COLO668 (cell line): Measurements from ENCODE around the gene AKR1C2.
"Not testable (repeated sequence)": the region's sequence is repeated elsewhere in the genome, so short reads cannot be mapped to it uniquely, and the experiment has no call there.

Experiments
- DNase-seq: peaks from one replicate; lab custom pipeline; 2025; ENCODE audit not compliant: unreplicated experiment; lab: John Stamatoyannopoulos, UW

AKR1C2 gene

DNA sequence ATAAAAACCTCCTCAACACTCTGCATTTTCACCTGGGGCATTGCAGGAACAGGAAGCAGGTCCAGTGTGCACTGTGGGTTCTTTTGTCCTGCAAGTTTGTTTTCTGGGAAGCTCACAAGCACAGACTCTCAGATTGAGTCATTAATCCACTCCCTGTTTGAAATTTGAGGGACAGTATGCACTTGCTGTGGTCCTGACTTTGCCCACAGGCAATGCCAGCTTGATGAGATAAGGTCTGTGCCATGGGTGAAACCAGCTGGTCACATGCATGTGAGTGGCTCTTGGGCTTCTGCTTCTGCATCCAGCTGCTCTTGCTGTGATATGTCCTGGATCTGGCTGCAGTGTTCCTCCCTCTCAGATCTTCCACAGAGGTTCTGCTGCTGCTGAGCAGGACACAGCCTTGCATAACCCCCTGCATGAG, 21.8 kb upstream of the AKR1C2 start:
- peak; percentile 12 for DNase-seq

DNA sequence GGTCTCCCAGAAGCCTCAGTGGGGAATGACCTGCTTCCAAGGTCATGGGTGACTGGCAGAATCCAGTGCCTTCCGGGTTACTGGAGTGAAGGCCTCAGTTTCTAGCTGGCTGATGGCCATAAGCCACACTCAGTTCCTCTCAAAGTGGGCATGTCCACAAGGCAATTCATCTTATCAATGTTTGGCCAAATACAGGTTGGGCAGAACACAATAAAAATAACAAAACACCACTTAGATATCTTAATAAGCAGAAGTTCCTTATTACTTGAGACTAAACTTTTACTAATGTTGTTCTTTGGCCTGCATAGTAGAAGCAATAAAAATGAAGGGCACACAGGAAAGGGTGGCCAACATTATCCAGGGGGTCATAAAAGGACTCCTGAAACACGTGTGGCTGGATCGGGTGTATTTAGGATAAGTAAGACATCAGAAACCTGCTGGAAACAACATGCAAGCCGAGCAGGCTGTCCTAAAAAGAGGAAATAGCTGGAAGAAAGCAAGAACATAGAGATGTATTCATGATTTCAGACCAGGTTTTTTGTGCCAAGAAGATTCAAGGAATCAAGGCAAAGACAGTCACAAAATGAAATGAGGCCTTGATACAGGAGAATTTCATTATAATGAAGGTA, 19.6 kb upstream of the AKR1C2 start:
- no peak for DNase-seq

DNA sequence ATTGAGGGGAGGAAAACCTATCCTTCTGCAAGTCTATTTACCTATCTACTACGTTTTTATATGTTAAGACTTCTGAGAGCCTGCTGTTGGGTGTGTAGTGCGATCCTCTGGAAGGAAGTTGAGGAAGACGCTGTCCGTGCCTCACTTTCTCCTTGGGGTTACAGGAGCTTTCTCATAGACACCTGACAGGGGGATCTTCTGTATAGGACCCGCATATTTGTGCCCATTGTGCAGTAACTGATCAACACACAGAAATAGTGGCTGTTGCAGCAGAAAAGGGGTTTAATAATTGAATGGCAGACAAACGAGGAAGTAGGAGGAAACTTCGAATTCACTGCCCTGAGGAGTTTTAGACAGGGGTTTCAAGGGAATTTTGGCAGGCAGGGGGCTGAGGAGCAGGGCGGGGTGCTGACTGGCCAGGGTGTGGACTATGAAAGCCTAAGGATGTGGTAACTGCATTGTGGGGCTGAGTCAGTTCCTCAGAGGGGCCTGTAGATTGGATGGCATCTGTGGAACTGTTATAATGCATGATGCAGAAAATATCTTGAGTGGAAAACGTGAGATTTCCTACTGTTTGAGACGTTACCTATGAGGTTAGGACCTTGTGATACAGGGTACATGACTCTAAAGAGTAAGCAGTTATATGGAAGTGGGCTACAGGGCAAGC, 18.1 kb upstream of the AKR1C2 start:
- not testable (repeated sequence) for DNase-seq

DNA sequence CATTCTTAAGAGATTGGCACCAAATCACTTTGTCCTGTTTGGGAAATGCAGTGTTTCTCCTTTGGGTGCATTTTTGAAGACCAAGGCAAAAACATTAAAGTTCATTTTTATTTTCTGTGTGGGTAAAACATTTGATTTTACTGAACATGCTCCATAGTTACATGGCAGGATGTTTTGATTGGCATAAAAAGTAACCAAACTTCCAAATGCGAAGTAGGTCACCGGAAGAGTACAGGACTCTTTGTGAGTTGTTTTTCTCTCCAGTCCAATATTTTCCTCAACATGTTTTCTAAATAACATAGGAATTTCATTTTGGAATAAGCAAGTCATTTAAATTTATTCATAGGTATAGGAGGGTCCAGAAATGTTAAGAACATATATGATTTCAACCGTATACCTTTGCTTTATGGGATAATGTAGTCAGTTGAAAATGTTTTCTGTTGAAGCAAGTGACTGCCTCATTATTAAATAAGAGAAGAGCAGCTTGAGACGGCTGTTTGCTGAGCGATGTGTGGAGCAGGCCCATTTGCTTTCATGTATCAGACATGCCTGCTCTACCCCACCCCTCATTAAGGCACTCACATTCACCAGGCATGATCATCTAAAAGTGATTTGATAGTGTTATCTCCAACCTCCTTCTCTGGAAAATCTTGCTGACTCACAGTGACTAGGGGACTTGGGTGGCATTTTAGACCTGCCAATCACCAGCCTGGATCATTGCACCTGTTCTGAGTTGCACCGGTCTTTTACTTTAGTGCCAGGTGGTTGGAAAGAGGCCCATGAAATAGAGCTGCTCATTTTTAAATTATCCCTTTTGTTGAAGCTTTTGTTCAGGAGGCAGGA, 16.3 kb upstream of the AKR1C2 start:
- DNase-seq: peak; percentile 59

DNA sequence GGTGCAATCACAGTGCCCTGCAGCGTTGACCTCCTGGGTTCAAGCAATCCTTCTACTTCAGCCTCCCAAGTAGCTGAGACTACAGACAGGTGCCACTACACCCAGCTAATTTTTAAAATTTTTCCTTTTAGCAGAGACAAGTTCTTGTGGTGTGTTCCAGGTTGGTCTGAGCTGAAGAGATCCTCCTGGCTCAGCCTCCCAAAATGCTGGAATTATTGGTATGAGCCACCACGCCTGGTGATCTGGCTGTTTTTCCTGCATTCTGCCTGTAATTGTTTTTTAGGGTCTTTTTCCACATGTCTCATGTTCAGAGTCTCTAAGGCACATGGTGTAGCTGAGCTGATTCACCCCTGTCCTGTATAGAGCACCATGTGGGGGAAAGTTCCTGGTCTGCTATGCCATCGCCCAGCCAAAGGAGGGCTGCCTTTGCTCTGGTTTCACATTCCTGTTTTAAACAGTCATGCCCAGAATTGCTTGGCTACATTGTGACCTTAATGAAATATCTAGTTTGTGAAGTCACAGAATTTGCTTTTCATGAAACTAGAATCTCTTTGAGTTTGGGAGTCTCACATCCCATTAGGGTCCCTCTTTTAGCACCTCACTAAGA, 15.1 kb upstream of the AKR1C2 start:
- peak; percentile 1 for DNase-seq

DNA sequence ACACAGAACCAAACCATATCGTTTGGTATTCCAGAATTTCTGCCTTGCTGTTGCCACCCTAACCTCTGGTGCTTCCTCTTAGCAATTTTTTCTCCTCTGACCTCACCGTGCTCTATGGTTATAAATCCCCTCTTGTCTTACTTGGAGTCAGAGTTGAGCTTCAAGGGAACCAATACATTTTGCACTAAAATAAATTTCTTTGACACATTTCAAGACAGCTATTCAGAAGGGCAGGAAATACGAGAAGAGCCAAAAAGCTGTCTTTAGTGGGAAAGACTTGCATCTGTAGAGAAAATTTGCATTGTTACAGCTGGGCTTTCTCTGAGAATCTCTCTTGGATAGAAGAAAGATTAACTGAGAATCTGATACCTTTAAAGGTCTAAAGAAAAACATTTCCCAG, 14.5 kb upstream of the AKR1C2 start:
- no peak for DNase-seq

DNA sequence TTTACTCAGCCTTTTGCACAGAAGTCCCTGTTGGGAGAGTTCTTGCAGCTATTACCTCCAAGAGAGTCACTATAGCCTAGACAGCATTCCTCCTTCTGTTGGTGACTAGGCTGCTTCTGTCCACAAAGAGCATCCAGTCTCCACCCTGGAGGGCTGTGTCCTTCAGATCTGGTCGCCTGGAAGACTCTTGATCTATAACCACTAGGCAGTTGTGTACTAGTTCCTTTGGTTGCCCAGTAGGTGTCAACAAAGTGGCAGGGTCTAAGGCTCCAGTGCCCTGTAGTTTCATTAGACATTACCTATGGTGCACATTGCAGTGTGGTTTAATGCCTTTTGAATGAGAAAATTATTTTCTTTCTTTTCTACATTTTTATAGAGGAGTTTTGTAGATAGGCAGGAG, 11.3 kb upstream of the AKR1C2 start:
- no peak for DNase-seq

DNA sequence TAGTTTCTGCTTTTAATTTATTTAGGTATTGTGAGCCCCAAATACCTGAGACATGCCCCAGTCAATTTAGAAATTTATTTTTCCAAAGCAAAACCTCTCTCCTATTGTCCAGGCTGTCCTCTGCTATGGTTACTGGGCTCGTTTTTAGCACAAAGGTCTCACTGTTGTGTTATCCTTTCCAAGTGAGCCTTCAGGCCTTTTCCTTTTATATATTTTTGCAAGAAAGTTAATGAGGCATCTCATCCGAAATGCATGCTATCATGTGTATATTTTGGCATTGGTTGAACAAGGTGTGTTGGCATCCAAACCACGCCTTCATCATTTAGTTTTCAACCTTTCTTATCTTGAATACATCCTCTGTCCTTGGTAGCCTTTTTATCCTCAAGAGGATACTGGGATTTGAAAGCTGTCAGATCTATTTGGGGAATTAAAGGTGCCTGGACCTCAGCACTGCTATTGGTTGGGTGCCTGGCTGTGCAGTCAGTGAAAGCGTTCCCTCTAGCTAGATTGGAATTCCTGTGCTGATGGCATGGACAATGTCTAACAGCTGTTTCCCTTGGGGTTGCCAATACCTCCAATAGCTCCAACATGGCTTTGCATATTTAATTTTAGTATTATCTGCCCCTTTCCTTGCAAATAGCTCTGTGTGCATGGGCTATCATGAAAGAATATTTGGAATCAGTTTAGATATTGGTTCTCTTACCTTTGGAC, 10.7 kb upstream of the AKR1C2 start:
- DNase-seq: not testable (repeated sequence)

DNA sequence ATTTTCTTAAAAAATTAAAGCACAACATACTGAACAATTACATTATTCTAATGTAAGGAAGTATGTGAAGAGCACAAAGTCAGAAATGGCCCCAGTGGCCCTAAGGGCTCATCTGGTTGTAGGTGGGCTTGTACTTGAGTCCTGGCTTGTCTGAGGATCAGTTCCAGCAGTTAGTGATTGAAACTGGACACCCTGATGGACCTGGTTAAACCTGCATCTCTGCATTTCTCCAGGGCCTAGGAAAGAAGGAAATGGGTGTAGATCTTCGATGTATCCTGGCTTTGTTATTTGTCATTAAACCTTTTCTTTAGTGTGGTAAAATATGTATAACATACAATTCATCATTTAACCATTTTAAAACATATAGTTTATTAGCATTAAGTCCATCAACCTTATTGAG, 9.7 kb upstream of the AKR1C2 start:
- no peak for DNase-seq

DNA sequence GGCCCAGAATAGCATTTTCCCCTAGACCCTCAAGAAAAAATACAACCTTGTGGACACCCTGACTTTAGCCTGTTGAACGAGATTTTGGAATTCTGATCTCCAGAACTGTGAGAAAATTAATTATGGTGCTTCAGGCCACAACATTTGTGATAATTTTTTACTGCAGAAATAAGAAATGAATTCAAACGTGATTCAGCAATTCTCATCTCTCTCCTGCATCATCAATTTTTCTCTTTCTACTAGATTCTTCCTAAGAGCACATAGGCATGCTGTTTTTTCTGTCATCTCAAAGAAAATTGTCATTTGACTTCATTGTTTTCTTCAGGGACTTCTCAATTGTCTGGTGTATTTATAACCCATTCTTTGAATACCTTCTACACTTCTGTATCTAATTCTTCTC, 8.9 kb upstream of the AKR1C2 start:
- DNase-seq: no peak

DNA sequence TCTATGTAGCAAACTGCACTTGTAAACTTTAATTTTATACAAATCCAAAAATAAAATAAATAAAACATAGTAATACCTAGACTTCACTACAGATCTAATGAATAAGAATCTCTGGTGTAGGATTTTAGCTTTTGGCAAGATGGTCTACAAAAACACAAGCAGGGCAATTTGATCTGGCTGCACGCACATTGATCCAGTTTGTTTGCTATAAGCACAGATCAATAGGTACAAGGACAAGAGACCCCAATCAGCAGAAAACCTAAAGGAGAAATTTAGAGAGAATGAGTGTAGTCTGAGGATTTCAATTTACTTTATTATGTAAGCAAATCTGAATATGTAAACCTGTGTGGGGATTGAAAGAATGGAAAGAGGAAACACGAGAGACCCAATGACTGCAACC, 7.7 kb upstream of the AKR1C2 start:
- DNase-seq: not testable (repeated sequence)

DNA sequence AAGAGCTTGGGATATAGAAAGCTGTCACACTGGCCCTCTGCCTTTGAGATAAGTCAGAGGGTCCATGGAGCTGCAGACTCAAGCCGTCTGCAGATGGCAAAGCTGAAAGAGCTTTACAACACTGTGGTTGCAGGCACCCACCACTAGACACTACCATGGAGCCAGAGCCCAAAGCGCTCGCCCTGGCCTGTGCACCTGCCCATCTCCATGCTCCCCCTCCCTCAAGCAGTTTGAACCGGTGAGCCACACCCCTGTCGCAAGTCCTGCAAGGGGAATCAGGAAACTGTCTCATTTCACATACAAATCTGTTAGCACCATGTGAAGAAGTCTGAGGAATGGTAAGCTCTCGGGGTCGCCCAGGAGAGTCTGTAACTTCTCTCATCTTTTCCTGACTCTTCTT, 6.4 kb upstream of the AKR1C2 start:
- DNase-seq: not testable (repeated sequence)

DNA sequence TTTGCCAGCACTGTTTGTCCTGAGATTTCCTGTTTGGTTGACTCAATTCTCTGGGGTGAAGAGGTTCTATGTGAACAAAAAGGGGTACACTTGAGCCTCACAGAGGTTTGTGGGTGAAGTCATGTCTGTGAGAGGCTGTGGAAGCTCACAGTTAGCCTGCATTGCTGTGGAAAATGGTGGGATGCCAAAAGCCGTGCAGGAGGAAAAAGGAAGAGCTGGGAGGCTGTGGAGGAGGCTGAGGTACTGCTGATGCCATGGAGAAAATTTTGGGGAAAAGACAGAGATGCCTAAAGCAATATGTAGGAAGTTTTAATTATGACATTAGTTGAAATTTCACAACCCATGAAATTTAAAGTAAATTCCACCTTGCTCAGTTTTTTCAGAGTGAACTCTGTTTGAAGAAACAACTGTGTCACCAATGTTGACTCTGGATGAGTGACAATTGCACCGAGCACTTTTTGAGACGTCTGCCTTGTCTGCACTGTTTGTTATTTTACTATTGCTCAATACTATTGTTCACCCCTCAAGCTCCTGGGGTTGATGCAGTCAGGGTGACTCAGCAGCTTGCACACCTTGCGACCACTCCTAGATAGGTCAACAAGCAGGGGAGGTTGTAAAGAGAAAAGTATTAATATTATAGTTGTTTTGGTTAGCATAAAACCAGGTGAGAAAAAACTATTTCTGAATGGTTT, 5.3 kb upstream of the AKR1C2 start:
- peak; percentile 21 for DNase-seq

DNA sequence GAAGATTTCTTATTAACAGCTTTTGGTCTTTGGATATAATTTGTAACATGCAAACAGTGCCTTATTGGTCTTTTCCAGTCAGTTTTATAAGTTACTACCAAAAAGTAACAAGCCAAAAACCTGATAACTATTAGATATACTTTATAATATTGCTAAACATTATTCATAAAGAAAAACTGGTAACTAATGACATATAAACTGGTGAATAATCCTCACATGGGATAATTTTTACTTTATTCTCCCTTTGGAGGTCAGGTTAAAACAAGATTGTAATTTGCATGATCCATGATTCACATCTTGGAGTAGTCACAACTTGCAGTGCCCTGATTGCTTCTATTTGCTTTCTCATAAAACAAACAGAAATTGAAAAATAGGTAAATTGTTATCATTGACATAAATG, 844 bp upstream of the AKR1C2 start:
- DNase-seq: not testable (repeated sequence)

DNA sequence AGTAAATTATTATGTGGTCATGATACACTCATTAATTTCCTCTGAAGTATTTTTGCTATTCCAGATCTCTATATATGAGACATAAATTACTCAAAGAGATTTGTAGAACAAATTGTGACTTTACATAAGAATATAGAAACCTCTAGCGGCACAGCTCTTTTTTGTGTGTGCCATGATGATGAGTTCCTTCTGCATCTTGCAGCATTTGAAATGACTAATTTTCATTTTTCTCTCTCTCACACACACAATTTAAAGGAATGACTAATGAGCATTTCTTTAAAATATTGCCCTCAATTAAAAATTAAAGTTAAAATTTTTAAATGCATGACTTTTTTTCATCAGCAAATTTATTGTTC, 351 bp upstream of the AKR1C2 start:
- not testable (repeated sequence) for DNase-seq

DNA sequence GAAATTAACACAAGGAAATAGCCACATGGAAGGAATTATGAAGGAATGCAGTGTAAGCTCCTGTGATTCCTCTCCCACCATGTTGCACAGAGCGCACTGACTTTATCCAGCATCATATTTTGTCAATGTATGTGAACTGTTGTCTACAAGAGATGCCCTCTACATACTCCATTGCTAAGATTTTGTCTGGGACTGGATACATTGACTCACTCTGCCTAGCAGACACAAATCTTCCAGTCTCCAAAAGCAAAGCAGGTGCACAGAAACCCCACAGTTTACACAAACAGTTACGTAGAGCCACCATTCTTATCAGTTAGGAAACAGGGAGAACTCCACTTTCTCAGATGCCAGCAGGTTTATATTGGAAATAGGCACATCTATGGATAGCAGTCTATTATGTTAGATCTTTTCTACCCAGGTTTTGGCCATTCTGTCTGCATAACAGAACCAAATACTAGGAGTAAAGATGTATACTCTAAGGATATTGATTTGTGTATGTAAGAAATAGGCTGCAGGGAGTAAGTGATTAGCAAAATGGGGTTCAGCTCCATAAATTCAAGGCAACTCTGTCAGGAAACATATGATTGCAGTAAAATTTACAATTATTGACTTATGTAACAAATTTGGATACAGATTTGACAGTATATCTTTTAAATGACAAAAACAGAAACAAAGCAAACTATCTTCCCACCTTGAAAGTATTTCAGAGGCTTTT, 1.5 kb downstream of the AKR1C2 start:
- no peak for DNase-seq

DNA sequence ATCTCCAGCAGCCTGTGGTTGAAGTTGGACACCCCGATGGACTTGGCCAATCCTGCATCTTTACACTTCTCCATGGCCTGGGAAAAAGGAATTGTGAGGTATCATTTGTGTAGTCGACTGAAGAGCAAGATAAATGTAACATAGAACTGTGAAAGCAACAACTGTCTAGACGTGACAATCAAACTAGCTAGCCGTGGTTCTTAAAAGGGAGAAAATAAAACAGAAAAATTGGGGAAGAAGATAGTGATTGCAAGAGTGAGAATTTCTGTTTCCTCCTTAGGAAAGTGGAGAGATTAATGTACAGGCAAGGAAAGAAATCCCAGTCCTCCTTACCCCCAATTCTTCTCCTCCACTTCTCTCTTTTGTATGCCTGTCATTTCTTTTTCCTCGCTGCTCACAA, 5.0 kb downstream of the AKR1C2 start:
- no peak for DNase-seq

DNA sequence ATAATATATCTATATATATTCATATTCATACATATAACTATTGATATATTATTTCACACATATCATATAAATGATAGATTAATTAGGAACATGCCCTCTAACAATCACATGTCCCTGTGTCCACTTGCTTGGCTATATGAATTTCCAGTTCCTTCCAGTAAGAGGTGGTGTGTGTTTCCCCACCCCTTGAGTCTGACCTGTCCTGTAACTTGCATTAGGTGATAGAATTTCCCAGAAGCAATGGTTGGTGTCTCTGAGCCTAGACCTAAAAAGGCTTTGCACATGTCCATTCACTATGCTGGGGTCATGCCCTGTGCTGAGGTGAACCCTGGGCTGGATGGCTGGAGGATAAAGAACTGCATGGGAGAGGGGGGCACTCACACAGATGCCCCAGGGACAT, 9.4 kb downstream of the AKR1C2 start:
- DNase-seq: not testable (repeated sequence)

DNA sequence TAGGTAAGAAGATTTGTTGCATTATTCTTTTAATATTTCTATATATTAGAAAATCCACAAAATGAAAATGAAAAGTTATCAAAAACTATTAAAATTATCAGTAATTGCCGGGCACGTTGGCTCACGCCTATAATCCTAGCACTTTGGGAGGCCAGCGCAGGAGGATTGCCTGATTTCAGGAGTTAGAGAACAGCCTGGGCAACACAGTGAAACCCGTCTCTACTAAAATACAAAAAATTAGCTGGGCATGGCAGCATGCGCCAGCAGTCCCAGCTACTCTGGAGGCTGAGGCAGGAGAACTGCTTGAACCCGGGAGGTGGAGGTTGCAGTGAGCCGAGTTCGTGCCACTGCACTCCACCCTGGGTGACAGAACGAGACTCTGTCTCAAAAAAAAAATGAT, 11.1 kb downstream of the AKR1C2 start:
- not testable (repeated sequence) for DNase-seq

DNA sequence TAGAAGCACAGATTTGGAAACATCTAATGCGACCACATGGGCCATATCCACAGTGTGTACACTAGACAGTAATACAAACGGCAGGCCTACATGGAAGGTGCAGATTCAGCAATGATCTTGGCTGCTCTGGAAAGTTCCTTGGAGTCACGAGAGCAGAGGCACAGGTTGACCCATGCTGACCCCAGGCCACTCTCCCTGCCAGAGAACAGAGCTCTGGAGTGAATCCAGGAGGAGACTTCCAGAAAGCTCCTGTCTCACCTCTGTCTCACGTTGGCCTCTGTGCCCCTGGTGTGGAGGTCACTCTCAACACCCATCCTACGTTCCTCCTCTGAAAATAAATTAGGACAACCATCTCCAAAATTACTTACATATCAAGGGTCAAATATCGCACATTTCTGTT, 12.2 kb downstream of the AKR1C2 start:
- not testable (repeated sequence) for DNase-seq
